Neutrophil (primary cell): ENCODE measurements around the gene METTL23.

Source experiments
- H3K27ac ChIP-seq: fragments of 200-600 bp; sonication (generic); 2 replicates; pipeline ENCODE4 v1.5.1; 2016; ENCODE audit warnings: mild to moderate bottlenecking, moderate library complexity
- H3K27me3 ChIP-seq: fragments of 200-600 bp; sonication (generic); 2 replicates; pipeline ENCODE4 v1.6.0; 2016; ENCODE audit warnings: mild to moderate bottlenecking
- H3K36me3 ChIP-seq: fragments of 200-600 bp; sonication (generic); 2 replicates; pipeline ENCODE4 v1.5.1; 2017
- H3K4me1 ChIP-seq, 2 experiments: fragments of 200-600 bp in 1 of 2; sonication (generic) in 1 of 2; 1 replicate in 1 of 2; 2 replicates in 1 of 2; pipeline versions ENCODE4 v1.5.1 to v1.6.1; 2013 to 2016; ENCODE audit warnings: low read depth in 1 of 2, low read length in 1 of 2, mild to moderate bottlenecking in 1 of 2, moderate library complexity in 1 of 2; ENCODE audit not compliant: control insufficient read depth in 1 of 2, insufficient read depth in 1 of 2
- H3K4me3 ChIP-seq, 2 experiments: fragments of 200-600 bp in 1 of 2; sonication (generic) in 1 of 2; 1 replicate in 1 of 2; 2 replicates in 1 of 2; pipeline ENCODE4 v1.5.1; 2013 to 2016; ENCODE audit warnings: low read depth in 1 of 2, low read length in 1 of 2, mild to moderate bottlenecking in 1 of 2, moderate library complexity in 1 of 2
- H3K9me3 ChIP-seq: fragments of 200-600 bp; sonication (generic); 2 replicates; pipeline ENCODE4 v1.5.1; 2016
- CTCF ChIP-seq: fragments of 200-600 bp; sonication (generic); IDR thresholded peaks from 2 replicates; pipeline ENCODE4 v1.5.1; 2016; ENCODE audit warnings: antibody characterized with exemption

The METTL23 gene

GRCh38 chr17:76758570-76758969 lies 31.9 kb downstream of the METTL23 start:
- TF ChIP-seq CTCF = no peak
- Histone ChIP-seq H3K4me3 (no peak overlapping the region), H3K27ac (no peak overlapping the region), H3K4me1 (no peaks in the 10 kb centered on the region), H3K27me3 (no peaks in the 10 kb centered on the region), H3K9me3 (no peaks in the 10 kb centered on the region), H3K36me3 (peaks cover 51% of the 10 kb centered on the region)

- H3K36me3 ChIP-seq = peaks cover 83% of the 10 kb centered on the region
- no peaks in the 10 kb centered on the region for H3K4me1 ChIP-seq
- no peak overlapping the region for H3K4me3 ChIP-seq
- no peaks in the 10 kb centered on the region for H3K27me3 ChIP-seq
- no peak overlapping the region for H3K27ac ChIP-seq
- H3K9me3 ChIP-seq = no peaks in the 10 kb centered on the region
- no peak for TF ChIP-seq CTCF
These were observed 46.3 kb downstream of the METTL23 start for GRCh38 chr17:76772842-76773525.

GRCh38 chr17:76775021-76775600 lies 48.5 kb downstream of the METTL23 start:
- Histone ChIP-seq H3K4me1 (no peaks in the 10 kb centered on the region), H3K4me3 (no peak overlapping the region), H3K27me3 (no peaks in the 10 kb centered on the region), H3K27ac (no peak overlapping the region), H3K9me3 (no peaks in the 10 kb centered on the region), H3K36me3 (peaks cover 87% of the 10 kb centered on the region)
- TF ChIP-seq CTCF = no peak

DNA sequence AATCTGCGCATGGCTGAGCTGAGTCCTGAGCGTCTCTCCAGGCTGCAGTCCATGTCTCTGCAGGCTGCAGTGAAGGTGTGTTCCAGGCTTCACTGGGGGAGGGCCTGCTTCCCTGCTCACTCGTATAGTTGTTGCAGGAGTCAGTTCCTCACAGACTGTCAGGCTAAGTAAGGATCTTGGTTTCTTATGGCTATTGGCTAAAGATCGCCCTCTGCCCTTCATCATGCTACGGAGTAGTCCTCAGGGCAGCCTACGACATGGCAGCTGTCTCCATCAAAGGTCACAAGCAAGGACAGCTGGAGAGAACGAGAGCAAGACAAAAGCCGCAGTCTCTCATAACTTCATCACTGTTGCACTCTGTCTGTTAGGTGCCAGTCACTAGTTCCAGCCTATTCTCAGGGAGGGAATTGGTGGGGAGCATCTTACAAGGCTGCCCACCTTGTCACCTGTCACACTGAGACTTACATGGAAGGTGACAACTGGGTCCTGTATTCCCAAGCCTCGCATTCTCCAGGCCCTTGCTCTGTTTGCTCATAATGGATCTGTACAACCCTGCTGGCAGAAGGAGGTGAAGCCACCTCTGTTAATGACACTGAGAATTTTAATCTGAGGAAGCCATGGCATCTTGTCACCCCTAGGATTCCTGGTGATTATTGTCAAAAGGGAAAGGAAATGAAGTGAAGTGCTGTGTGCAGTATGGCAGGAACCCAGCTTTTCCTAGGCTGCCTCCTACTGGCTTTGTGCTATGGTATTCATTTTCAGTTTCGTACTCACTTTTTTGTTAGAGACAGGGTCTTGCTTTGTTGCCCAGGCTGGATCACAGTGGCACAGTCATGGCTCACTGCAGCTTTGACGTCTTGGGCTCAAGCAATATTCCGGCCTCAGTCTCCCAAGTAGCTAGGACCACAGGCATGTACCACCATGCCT lies 54.7 kb downstream of the METTL23 start:
- Histone ChIP-seq H3K4me1 (peaks cover 8 to 10% of the 10 kb centered on the region in 2 experiments), H3K36me3 (peaks cover 56% of the 10 kb centered on the region), H3K9me3 (no peaks in the 10 kb centered on the region), H3K27me3 (no peaks in the 10 kb centered on the region), H3K27ac (no peak overlapping the region), H3K4me3 (no peak overlapping the region)
- no peak for TF ChIP-seq CTCF

DNA sequence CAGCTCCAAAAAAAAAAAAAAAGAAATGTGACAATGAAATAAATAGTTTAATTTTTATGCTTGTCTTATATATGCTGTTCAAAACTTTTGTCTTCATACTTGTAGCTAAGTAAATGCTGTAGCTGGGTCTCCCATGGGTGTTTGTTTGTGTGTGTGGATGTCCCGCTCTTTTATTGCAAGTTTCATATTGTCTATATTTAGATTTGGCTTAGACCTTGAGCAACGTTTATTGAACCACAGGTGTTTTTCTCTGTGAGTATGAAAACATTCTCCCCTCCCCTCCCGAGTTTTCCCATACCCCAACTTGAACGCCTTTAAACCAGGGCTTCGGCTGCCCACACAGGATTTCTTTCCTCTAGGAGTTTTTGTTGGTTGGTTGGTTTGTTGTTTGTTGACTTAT lies 56.5 kb downstream of the METTL23 start:
- H3K27me3 ChIP-seq = no peaks in the 10 kb centered on the region
- H3K27ac ChIP-seq = no peak overlapping the region
- H3K9me3 ChIP-seq = no peaks in the 10 kb centered on the region
- H3K4me3 ChIP-seq = no peak overlapping the region
- H3K36me3 ChIP-seq = peaks cover 38% of the 10 kb centered on the region
- no peak for TF ChIP-seq CTCF
- peaks cover 8 to 10% of the 10 kb centered on the region in 2 experiments for H3K4me1 ChIP-seq
